A549 (cell line): Measurements from ENCODE around the gene PSRC1.

Experiments used
- JUN ChIP-seq, 2 experiments: fragments of >200 bp; sonication (Bioruptor Twin); formaldehyde crosslinking; IDR thresholded peaks; 2 replicates in 1 of 2; 3 replicates in 1 of 2; pipeline ENCODE4 v1.6.1; 2016 to 2017
- MAFK ChIP-seq: fragments of 450-650 bp; IDR thresholded peaks from 2 replicates; pipeline ENCODE4 v1.6.1; 2014; ENCODE audit not compliant: partially characterized antibody
- POLR2A ChIP-seq: IDR thresholded peaks from 2 replicates; pipeline ENCODE4 v1.6.1; 2012; ENCODE audit warnings: mild to moderate bottlenecking, low read length
- POLR2AphosphoS2 ChIP-seq: conservative IDR thresholded peaks from 2 replicates; pipeline ENCODE4 v1.6.1; 2012; ENCODE audit warnings: low read length, improper control_type of control experiment, inconsistent platforms
- RCOR1 ChIP-seq: fragments of 150-350 bp; IDR thresholded peaks from 2 replicates; pipeline ENCODE4 v1.6.1; 2014; ENCODE audit warnings: antibody characterized with exemption, low read length, low read depth

DNA sequence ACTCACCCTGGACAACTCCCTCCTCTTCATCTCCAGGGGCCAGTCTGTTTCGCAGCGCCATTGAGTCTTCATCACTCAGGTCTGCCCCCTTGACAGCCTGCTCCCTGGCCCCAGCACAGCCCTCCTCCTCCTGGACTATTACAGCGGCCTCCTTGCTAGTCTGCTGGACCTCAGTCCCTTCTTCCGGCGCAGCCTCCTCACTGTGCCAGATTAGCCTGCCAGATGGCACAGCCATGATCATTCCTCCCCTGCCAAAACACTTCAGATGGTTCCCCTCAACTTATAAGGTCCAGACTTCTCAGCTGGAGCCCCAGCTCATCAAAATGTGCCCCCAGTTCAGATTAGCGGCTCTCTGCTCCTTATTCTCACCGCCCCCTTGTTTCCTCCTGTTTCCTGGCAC is 40.6 kb downstream of the PSRC1 start:
- TF ChIP-seq MAFK (no peak), RCOR1 (no peak), JUN (IDR thresholded peaks at IDR 0.05) (no peak), POLR2AphosphoS2 (0 out of 2 replicates have a peak, but pooled peaks have one; percentile 37), POLR2A (no peak)
